OCI-LY1 (cell line): Measurements from ENCODE around the gene FAM193B.

Experiments
- CTCF ChIP-seq: fragments of 200-600 bp; sonication (generic), shearing (Covaris generic); IDR thresholded peaks from 2 replicates; pipeline ENCODE4 v1.5.1; 2017; ENCODE audit warnings: mild to moderate bottlenecking, antibody characterized with exemption, low read length, moderate library complexity, mixed read lengths
- EZH2 ChIP-seq: fragments of 200-600 bp; sonication (generic), shearing (Covaris generic); IDR thresholded peaks from 2 replicates; pipeline ENCODE4 v1.8.0; 2017; ENCODE audit warnings: borderline replicate concordance, mixed run types, mild to moderate bottlenecking, antibody characterized with exemption, low read length, moderate library complexity, mixed read lengths

- TF ChIP-seq EZH2 (no peak), CTCF (no peak)
Observed at GRCh38 chr5:177595991-177596774, 41.8 kb upstream of the FAM193B start.
